LNCaP clone FGC (cell line): ENCODE results near the gene FNDC8.
"Not testable (repeated sequence)": the region's sequence is repeated elsewhere in the genome, so short reads cannot be mapped to it uniquely, and the experiment has no call there.

Source experiments
- DNase-seq: peaks from one replicate; pipeline ENCODE4 v3.0.0-alpha.2; 2011; ENCODE audit warnings: low read depth
- H3K4me3 ChIP-seq: 2 replicates; pipeline ENCODE4 v1.5.1; 2011; ENCODE audit warnings: mild to moderate bottlenecking, low read depth, low read length, control low read depth
- TF ChIP-seq, protein P1 (sequence below): IDR thresholded peaks from 2 replicates; pipeline ENCODE4 v1.5.1; 2012; ENCODE audit warnings: mild to moderate bottlenecking; ENCODE audit not compliant: control insufficient read depth, insufficient read depth; ENCODE audit errors: extremely low read depth

Gene FNDC8

DNA sequence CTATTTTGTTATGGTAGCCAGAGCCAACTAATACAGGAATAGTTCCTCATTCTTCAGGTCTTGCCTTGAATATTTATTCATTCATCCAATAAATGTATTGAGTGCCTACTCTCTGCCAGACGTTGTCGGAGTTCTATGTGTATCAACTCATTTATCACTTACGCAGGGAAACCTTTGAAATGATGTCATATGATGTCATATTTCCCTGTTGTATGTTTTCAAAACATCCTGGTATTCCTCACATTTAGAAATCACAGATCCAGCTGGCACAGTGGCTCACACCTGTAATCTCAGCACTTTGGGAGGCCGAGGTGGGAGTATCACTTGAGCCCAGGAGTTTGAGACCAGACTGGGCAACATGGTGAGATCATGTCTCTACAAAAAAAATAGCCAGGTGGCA, 23.4 kb downstream of the FNDC8 start:
- TF ChIP-seq, protein P1, sequence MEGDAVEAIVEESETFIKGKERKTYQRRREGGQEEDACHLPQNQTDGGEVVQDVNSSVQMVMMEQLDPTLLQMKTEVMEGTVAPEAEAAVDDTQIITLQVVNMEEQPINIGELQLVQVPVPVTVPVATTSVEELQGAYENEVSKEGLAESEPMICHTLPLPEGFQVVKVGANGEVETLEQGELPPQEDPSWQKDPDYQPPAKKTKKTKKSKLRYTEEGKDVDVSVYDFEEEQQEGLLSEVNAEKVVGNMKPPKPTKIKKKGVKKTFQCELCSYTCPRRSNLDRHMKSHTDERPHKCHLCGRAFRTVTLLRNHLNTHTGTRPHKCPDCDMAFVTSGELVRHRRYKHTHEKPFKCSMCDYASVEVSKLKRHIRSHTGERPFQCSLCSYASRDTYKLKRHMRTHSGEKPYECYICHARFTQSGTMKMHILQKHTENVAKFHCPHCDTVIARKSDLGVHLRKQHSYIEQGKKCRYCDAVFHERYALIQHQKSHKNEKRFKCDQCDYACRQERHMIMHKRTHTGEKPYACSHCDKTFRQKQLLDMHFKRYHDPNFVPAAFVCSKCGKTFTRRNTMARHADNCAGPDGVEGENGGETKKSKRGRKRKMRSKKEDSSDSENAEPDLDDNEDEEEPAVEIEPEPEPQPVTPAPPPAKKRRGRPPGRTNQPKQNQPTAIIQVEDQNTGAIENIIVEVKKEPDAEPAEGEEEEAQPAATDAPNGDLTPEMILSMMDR = no peak
- no peak for DNase-seq
- no peak overlapping the region for H3K4me3 ChIP-seq

DNA sequence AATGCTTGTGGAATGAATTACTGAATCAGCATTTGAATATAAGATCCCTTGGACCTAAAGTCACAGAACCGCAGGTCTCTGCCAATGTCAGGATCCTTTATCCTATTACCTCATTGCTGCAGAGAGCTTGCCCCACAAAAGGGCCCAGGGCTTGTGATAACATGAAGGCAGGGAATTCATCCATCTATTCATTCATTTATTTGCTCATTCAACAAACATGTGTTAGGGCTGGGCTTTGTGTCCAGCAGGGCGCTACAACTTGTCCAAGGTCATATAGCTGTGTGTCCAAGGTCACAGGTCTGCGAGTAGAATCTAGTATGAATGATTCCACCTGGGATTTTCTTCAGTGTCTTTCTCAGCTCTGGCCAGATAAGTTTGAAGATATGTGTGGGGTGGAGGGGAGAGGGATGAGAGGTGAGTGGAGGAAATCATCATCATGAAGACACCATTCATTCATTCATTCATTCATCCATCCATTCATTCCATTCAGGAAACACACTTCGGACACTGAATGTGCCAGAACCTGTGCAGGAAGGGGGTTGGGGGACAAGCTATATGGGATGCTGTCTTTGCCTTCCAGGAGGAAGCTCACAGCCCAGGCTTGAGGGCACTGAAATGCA, 24.9 kb downstream of the FNDC8 start:
- no peak for DNase-seq
- no peak overlapping the region for H3K4me3 ChIP-seq
- TF ChIP-seq, protein P1 = no peak

DNA sequence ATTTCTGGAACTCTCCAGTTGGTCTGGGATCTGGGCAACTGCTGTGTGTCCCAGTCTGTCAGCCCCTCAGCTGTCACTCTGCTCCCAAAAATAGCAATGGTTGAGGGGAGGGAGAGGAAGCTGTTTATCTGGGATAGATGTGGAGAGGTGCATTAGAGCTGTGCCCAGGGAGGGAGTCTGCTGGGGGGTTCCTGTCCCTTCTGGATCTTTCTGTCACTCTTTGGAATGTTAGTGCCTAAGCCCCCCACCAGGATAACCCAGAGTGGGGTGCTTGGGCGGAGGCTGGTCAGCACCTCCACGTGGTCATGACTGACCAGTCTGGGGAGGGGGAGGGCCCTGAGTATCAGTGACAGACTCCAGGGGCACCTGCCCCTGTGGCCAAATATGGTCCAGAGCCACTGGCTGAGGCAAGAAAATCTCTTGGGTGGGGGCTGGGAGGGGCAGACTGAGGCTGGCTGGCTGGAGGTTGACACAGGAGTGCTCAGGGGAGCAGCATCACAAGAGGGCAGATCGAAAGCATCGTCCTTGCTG, 26.0 kb downstream of the FNDC8 start, which contains the start of gene UNC45B:
UNC45B (plus strand) TSS at position 443 of the 531 bp plus-strand sequence. CDS start 447 bp downstream, outside the sequence.
- TF ChIP-seq, protein P1 = no peak
- no peak for DNase-seq

DNA sequence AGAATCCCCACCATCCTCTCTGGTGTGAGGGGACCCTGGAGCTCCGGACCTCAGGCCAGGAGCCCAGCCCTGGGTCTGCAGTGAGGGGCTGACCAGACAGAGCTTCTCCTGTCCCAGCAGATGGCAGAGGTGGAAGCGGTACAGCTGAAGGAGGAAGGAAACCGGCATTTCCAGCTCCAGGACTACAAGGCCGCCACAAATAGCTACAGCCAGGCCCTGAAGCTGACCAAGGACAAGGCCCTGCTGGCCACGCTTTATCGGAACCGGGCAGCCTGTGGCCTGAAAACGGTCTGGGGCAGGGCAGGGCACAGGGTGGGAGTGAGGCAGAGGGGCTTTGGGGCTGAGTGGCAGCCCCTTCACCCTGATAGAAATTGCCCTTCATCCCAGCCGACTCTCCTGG, 26.7 kb downstream of the FNDC8 start:
- H3K4me3 ChIP-seq = no peak overlapping the region
- TF ChIP-seq, protein P1 = no peak

More for the DNA sequence above, 26.0 kb downstream of the FNDC8 start, which contains the start of gene UNC45B:
- H3K4me3 ChIP-seq = no peak within 1 kb of the TSS

DNA sequence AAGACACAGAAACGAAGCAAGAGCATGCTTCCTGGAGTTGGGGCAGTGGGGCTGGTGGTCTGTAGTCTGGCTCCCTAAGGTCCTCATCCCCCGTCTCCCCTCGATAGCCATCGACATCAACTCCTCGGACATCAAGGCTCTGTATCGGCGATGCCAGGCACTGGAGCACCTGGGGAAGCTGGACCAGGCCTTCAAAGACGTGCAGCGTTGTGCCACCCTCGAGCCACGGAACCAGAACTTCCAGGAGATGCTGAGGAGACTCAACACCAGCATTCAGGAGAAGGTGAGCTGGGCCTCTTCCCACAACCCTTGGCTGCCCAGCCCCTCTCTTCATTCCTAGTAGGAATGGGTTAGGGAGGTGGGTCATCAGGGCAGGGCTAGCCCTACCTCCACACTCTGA, 28.5 kb downstream of the FNDC8 start:
- H3K4me3 ChIP-seq = no peak overlapping the region
- TF ChIP-seq, protein P1 = no peak
- no peak for DNase-seq

More for the DNA sequence above, 26.7 kb downstream of the FNDC8 start:
- DNase-seq = no peak

DNA sequence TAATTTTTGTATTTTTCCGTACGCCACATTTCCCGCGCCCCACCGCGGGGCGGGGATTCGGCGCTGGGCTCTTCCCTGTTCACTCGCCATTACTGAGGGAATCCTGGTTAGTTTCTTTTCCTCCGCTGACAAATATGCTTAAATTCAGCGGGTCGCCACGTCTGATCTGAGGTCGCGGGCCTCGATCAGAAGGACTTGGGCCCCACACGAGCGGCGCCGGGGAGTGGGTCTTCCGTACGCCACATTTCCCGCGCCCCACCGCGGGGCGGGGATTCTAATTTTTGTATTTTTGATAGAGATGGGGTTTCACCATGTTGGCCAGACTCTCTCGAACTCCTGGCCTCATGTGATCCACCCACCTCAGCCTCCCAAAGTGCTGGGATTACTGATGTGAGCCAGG, 29.7 kb downstream of the FNDC8 start:
- DNase-seq, H3K4me3 ChIP-seq: not testable (repeated sequence)

DNA sequence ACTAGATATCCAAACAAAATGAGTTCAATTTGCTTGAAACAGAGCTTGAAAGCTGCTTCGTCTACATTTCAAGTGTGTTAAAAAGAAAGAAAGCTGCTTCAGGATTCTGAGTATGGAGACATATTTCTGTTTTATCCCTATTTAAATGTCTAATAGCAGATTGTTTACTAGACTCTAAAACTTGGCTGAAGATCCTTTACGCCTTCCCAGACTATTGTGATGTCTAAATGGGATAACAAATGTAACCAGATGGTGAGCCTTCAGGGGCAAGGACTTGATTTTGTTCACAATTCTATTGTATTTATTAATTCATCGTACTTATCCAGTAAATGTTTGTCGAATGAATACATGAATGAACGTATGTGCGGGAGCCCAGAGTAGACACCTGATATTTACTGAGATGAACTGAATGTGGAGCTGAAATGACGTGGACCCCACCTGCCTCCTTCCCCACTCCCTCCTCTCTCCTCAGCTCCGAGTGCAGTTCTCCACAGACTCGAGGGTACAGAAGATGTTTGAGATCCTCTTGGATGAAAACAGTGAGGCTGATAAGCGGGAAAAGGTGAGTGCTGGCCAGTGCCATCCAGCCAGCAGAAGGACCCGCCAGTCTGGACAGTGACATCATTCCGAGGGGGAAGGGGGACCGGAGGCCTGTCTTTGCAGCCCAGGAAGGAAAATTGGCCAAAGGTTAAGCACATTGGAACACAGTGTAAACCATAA, 31.2 kb downstream of the FNDC8 start:
- H3K4me3 ChIP-seq = no peak overlapping the region
- TF ChIP-seq, protein P1 = no peak
- DNase-seq = no peak
